NCI-H82 (cell line): ENCODE results near the gene ZCCHC14.
A peak's percentile ranks its signal among the peaks of the same experiment; 100 is the strongest.
"Not testable (repeated sequence)": the region's sequence is repeated elsewhere in the genome, so short reads cannot be mapped to it uniquely, and the experiment has no call there.

ENCODE experiments used
- DNase-seq: peaks from one replicate; lab custom pipeline; 2025; lab: John Stamatoyannopoulos, UW

ZCCHC14 gene

DNA sequence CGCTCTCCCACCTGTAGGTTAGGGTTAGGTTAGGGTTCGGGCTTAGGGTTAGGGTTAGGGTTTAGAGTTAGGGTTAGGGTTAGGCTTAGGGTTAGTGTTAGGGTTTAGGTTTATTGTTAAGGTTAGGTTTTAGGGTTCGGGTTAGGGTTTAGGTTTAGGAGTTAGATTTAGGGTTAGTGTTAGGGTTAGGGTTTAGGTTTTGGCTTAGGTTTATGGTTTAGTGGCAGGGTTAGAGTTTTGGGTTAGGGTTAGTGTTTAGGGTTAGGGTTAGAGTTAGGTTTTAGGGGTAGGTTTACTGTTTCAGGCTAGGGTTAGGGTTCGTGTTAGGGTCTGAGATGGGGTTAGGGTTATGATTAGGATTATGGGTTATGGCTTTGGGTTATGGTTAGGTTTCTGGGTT, 31.6 kb upstream of the ZCCHC14 start:
- DNase-seq: no peak

- DNase-seq: not testable (repeated sequence)
These were observed 30.8 kb upstream of the ZCCHC14 start for GRCh38 chr16:87523605-87524004.

- DNase-seq: not testable (repeated sequence)
These were observed 28.9 kb upstream of the ZCCHC14 start for GRCh38 chr16:87521764-87522163.

DNA sequence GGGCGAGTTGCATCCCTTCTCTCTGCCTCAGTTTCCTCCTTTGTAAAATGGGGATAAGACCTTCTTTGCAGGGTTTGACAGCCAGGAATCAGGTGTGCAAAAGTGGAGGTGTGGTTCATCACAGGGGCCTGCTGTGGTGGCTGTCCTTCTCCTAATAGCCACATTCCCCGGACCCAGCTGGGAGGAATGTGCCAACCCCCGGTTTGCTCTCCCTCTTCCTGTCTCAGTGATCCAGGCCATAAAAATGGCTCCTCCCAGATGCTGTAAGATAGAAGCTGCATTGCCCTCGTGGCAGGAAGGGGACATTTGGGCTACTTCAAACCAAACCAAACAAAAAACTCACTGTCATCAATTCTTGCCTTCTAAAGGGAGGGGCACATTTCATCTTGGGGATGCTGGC, 26.3 kb upstream of the ZCCHC14 start:
- DNase-seq: not testable (repeated sequence)

DNA sequence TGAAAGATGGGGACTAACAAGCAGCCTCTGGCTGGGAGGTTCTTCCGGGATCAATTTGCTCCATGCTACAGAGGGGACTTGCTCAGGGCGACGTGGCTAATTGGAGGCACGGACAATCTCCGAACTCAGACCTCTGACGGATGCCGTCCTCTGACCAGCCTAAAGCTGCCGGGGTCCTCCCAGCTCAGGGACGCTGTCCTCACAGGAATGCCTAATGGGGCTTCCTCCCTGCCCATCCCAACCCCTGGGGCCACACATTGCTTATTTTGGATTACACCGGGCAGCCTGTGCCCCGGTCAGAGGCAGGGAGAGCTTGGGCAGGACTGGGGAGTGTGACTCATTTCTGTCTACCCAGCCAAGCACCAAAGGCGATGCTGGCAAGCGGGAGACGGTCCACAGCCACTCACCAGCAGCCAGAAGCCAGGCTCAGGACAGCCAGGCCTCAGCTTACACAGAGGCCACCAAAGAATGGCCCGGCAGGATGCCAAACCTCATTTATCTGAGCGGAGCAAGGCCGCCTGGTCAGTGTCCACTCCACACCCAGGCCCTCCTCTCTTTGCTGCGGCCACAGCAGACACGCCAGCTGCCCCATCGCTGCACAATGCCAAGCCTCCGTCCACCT, 25.7 kb upstream of the ZCCHC14 start:
- DNase-seq: not testable (repeated sequence)

GRCh38 chr16:87517610-87518429, 25.0 kb upstream of the ZCCHC14 start:
- DNase-seq: not testable (repeated sequence)

GRCh38 chr16:87516361-87516760, 23.5 kb upstream of the ZCCHC14 start:
- peak; percentile 14 for DNase-seq

GRCh38 chr16:87515475-87516330, 22.9 kb upstream of the ZCCHC14 start:
- no peak for DNase-seq

DNA sequence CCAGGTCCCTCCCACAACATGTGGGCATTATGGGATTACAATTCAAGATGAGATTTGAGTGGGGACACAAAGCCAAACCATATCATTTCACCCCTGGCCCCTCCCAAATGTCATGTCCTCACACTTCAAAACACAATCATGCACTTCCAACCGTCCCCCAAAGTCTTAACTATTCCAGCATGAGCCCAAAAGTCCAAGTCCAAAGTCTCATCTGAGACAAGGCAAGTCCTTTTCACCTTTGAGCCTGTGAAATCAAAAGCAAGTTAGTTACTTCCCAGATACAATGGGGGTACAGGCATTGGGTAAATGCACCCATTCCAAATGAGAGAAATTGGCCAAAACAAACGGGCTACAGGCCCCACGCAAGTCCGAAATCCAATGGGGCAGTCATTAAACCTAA, 17.0 kb upstream of the ZCCHC14 start:
- not testable (repeated sequence) for DNase-seq

DNA sequence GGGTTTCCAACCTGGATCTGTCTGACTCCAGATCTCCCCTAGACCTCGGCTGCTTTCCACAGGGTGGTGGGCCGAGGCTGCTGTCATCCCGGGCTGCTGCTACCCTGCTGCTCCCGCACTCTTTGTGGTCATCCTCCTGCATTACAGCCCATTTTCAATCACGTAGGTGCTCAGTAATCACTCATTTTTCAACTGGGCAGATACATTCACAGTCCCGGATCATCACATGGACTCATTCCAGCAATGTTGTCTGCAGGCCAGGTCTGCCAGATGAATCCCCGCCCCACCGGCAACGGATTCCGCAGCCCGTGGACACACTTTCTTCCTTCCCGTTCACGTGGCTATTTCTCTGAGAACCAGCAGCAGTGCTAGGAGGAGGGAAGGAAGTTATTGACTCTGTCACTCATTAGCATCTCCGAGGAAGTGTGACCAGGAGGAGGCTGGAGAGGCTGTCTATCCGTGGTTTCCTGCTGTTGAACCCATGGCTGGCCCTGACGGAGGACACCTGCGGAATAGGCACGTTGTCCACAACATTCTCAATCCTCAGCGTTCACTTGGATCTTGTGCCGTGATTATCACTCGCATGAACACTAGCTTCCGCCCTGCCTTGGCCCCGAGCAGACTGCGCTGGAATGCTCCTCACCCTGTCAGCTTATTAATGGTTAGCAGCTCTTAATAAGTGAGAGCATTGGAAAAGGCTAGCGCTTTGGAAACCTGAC, 14.7 kb upstream of the ZCCHC14 start:
- no peak for DNase-seq

GRCh38 chr16:87506423-87507350, 13.9 kb upstream of the ZCCHC14 start:
- no peak for DNase-seq

- DNase-seq: no peak
These were observed 13.0 kb upstream of the ZCCHC14 start for GRCh38 chr16:87505834-87506233.

DNA sequence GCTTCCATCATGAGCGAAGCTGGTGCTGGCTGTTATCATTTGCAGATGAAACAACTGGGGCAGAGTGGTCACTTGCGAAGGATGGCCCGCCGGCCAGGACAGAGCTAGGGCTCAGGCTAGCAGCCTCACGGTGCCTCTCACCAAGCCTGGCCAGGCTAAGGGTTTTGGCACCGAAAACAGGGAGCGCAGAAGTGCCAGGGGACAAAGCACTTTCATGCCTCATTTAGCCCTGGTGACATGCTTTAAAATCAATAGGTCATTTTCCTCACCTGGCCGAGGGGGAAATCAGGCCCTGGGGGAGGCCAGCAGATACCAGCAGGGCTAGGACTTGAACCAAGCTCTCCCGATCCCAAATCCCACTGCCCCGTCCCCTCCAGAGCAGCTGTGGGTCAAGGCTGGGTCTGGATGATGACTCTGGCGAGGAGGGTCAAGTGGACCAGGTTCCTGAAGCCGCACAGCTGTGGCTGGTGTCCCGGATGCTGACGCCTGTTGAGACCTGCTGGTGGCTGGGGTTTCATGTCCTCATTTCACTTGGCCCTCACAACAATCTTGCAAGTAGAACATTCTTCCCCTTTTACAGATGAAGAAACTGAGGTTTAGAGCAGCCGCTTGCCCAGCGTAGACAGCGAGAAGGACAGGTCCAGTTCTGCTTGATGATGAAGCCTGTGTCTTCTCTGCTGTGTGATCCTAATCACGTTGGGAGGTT, 10.6 kb upstream of the ZCCHC14 start:
- DNase-seq: not testable (repeated sequence)

- no peak for DNase-seq
These were observed 9.6 kb upstream of the ZCCHC14 start for GRCh38 chr16:87502308-87502969.

DNA sequence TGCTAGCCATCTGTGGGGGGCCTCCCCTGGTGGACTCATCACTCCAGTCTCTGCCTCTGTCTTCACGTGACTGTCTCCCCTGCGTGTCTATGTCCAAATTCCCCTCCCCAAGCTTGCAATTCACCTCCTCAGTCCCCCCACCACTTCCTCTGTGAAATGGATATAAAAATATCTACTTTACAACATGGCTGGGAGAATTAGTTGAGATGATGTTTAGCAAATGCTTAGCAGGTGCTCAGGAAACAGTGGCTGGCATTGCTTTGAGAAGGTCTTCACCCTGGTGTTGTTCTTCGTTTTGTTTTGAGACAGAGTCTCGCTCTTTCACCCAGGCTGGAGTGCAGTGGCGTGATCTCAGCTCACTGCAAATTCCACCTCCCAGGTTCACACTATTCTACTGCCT, 8.3 kb upstream of the ZCCHC14 start:
- no peak for DNase-seq

GRCh38 chr16:87499189-87499486, 6.3 kb upstream of the ZCCHC14 start:
- no peak for DNase-seq

DNA sequence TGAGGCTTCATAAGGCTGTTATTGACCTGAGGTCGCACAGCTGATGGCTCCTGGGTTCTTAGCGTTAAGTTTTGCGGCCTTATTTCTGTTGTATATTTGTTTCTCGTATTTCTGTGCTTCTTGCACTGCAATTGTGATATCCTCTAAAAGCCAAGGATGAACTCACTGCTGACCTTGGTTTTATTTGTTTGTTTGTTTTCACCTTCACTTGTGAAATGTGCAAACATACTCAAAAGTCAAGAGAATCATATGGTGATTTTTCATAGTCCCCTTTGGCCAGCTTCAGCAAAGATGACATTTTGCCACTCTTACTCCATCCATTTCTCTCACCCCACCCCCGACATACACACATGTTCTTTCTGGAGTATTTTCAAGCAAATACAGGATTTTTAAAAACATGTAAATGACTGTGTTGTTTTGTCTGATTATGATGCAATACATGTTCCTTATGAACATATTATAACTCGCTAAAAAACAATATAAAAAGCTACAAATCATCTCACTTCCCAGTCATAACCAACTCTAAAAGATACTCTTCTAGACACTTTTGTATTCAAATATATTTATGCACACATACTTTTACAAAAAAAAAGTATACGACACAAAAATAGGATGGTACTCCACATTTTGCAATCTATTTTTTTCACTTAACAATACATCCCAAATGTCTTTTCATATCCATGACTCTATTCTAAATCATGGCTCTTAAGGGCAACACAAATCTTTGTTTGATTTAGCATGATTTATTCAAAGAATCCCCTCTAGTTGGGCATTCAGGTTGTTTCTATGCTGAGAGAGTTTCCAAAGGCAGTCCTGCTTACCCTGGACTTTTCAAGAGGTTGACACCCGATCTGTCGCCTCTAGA, 5.7 kb upstream of the ZCCHC14 start:
- DNase-seq: no peak

GRCh38 chr16:87497767-87498290, 5.0 kb upstream of the ZCCHC14 start:
- not testable (repeated sequence) for DNase-seq
